DMS 273 (cell line): ENCODE data around the gene AXIN2.

Experiments used
- DNase-seq: peaks from one replicate; lab custom pipeline; 2025; ENCODE audit not compliant: unreplicated experiment; lab: John Stamatoyannopoulos, UW

AXIN2 gene, protein sequence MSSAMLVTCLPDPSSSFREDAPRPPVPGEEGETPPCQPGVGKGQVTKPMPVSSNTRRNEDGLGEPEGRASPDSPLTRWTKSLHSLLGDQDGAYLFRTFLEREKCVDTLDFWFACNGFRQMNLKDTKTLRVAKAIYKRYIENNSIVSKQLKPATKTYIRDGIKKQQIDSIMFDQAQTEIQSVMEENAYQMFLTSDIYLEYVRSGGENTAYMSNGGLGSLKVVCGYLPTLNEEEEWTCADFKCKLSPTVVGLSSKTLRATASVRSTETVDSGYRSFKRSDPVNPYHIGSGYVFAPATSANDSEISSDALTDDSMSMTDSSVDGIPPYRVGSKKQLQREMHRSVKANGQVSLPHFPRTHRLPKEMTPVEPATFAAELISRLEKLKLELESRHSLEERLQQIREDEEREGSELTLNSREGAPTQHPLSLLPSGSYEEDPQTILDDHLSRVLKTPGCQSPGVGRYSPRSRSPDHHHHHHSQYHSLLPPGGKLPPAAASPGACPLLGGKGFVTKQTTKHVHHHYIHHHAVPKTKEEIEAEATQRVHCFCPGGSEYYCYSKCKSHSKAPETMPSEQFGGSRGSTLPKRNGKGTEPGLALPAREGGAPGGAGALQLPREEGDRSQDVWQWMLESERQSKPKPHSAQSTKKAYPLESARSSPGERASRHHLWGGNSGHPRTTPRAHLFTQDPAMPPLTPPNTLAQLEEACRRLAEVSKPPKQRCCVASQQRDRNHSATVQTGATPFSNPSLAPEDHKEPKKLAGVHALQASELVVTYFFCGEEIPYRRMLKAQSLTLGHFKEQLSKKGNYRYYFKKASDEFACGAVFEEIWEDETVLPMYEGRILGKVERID

DNA sequence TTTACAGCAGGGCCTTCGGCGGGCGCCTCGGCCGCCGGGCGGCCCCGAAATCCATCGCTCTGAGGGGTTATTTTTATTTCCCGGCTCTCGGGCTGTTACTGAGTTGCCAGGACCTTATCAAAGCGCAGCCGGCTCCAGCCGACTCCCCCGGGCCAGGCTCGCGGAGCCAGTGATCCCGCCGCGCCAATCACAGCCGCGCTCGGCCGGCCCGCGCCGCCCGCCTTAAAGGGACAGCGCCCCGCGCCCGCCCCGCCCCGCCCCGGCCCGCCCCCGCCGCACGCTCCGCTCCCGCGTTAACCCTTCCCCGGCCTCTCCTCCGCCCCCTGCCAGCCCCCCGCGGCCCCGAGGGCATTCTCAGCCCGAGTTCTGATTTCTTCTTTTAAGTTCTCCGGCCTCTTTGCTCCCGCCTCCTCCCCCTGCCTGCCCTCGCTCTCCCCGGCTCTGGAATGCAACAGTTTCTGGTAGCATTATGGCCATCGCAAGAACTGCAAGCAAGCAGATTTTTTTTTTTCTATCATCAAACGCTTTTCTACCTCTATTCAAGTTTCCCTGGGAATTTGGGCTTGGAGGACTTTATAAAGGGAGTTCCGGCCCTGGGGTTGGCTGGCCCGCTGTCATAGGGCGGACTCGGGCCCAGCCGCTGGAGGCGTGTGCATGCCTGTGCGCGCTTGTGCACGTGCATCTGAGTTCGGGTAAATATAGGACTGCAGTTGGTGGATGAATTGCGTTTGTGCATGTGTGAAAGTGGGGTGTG lies at the start of gene AXIN2:
TSS of gene AXIN2 (minus strand) at position 197 of the 754 bp plus-strand sequence. CDS start 3,028 bp downstream, outside the sequence.
- DNase-seq = peak; percentile 97

DNA sequence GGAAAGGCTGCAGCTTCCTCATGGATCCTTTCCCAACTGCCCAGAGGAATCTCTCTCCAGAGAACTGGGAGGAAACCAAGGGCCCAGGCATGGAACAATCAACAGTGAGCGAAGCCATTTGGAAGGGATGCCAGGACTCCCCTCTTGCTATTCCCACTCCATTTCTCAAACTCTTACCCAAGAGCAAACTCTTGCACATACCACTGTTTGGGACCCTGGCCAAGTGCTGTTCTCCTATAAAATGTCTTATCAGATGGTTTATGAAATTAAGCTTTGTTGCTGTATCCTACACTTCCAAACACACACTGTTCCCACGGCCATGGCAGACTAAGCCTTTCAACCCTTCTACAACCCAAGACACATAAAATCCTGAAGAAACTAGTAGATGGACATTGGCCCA lies 48.3 kb upstream of the AXIN2 start:
- no peak for DNase-seq

DNA sequence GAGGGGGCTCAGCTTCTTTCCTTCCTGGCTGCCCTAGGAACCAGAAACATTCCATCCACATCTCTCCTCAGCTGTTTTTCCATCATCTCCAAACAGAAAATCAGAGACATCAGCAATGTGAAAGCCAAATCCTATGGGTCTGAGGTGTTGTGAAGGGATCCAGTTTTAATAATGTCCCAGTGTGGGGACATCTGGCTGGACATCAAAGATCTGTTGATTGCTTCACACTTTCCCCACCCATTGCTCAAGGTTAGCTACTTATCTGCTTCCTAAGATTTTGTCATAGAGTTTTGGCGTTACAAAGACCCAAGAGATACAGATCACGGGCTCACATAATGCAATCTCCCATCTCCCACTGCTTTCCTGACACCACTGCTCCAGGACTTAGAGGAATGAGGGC lies 47.8 kb upstream of the AXIN2 start:
- no peak for DNase-seq

DNA sequence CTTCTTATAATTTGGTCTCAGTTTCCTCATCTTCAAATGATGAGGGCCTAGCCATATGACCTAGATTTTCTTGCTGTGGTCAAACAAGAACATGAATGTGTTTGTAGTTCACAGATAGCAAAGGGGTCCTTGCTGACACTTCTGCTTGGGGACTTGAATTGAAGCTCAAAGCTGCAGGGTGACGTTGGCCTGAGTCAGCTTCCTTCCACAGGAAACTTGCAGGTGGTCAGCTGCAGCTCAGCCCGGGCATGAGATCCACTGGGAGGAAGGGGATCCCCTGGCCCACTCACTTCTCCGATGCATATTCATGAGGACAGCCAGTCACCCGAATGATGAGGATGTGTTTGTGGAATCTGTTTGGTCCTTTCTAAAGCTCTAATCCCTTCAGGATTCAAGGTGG lies 42.6 kb upstream of the AXIN2 start:
- no peak for DNase-seq

DNA sequence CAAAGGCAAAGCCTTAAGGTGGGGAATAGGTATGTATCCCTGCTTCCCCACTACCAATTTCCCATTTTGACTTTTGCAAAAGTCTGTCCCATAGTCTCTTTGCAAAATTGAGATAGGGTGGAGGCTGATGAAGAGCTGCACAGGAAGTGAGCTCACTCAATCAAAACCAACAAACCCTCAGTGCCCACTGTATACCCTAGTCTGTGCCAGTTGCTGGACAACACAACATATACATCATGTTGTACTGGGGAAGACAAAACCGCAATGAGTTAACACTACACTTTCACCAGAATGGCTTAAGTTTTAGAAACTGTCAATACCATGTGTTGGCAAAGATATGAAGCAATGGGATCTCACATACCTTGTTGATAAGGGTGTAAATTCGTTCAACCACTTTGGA lies 40.4 kb upstream of the AXIN2 start:
- no peak for DNase-seq

DNA sequence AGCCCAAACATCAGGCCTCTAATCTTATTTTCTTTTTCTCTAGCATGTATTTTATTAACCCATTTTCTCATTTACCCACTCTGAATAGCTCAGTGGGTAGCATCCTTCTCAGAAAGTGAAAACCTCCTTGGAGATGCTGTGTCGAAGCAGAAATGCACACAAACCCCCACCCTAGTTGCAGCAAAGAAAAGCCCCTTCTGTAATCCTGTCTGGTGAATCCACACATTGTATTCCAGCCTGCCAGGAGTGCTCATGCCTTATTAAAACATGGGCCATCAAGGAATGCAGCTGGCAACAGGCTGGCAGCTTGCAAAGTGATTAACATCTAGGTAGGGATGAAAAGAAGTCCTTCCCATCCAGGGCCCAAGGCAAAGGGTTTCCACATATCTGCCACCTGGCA lies 39.7 kb upstream of the AXIN2 start:
- DNase-seq = no peak

DNA sequence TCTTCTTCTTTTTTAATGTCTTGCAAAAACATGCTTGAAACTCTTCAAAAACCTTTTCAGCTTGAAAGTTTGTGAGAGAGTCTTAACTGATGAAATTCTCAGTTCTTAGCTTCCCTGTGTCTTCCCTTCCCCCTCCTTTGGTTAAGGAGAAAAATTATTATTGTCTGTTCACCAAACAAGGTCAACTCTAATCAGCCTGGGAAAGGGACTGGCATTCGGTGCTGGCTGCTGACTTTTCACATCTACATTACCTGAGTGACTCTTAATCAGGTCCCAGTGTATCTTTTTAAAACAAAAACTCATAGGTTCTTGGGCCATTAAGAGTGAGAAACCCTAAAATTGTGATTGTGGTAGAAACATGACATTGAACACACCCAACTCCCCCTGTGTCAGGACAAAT lies 39.1 kb upstream of the AXIN2 start:
- no peak for DNase-seq

DNA sequence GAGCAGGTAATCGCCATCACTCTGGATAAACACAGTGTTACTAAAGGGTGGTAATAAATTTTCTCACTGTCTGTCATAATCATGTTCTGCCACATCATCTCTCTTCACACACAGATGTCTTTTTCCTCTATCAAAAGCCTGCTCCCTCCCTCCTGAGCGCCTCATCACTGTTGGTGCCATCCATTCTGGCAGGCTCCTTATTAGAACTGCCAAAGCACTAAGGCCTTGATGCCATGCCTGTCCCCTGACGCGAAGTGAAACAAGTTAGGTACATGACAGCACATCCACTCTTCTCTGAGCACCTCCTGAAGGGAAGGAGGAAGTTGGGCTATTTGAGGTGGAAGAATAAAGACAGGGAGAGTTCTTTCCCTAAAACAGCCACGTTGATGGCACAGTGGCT lies 38.2 kb upstream of the AXIN2 start:
- no peak for DNase-seq

DNA sequence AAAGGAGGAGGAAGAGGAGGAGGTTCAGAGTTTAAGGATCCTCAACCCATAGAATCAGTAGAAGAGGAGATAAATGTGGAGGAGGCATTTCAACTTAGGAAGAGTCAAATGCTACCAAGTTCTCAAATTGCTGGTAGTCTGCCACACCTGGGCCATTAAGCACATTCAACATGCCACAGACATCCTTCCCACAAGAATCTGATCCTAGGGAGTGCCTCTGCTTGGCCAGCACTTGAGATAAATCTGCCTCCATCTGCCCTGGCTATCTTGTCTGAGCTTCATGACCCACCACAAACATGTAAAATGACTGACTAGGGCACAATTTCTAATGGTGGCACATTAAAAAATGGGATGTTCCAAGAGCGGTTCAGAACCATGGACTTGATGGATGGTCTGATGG lies 37.3 kb upstream of the AXIN2 start:
- no peak for DNase-seq

DNA sequence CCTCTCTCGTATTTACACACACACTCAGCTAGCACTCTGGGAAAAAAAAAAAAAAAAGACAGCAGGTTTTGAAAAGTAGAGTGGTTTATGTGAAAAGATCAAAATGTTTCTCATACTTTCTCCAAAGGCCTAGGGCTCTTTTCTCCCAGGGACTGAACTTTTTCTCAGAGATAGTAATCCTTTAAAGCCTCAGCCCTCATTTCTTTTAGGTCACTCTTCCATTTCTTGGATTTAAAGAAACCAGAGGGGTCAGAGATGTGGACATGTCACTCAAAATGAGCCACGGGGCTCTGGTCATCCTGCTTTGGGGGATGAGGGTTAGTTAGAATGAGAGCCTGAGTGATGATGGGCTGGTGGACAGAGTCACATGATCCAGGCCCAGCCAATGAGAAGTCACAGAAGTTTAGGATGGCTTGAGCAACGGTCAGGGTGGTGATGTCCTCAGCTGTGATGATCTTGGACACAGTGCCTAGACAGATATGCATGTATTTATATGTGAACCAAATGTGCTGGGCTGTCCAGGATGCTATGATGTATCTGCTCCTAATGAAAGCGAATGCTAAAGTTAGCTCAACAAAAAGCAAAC lies 33.7 kb upstream of the AXIN2 start:
- DNase-seq = no peak

DNA sequence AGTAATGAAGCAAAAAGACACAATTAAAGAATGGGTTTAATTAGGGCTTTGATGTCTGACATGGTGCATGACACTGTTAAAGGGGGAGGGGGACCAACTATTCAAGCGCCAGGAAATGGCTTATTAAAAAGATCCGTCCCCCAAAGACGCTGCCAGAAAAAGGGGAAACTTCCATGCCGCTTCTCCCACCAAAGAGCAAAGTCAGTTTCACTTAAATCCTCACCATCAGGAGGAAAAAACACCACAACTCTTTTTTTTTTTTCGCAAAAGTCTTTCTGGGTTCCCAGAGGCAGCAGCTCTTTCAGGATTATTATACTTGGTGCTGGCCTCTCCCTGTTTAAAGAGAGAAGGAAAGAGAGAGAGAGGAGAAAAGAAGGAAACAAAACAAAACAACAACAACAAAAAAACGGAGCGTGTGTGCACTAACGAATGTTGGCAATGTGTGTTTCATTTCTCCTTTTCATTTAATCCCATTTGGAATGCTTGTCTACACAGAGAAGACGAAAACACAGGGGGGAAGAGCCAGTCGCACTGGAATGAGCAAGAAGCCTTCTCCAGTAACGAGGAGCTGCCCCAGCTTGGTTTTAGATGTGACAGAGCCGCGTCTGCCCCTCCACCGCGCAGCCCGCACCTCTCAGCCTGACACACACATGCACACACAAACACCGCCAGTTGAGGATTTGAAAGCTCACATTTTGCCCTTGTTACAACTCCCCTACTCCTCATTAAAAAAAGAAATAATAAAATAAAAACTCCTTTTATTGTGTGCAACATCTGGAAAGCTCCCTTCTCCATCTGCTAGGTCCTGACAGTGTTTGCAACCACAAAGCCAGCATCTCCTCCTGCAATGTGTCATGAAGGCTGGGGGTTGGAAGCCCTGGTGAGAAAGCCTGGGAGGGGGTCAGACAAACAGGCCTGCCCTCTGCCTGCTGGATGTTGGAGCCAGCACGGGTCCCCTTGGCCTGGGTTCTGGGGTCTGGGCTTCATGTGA lies 32.7 kb upstream of the AXIN2 start:
- peak; percentile 61 for DNase-seq

DNA sequence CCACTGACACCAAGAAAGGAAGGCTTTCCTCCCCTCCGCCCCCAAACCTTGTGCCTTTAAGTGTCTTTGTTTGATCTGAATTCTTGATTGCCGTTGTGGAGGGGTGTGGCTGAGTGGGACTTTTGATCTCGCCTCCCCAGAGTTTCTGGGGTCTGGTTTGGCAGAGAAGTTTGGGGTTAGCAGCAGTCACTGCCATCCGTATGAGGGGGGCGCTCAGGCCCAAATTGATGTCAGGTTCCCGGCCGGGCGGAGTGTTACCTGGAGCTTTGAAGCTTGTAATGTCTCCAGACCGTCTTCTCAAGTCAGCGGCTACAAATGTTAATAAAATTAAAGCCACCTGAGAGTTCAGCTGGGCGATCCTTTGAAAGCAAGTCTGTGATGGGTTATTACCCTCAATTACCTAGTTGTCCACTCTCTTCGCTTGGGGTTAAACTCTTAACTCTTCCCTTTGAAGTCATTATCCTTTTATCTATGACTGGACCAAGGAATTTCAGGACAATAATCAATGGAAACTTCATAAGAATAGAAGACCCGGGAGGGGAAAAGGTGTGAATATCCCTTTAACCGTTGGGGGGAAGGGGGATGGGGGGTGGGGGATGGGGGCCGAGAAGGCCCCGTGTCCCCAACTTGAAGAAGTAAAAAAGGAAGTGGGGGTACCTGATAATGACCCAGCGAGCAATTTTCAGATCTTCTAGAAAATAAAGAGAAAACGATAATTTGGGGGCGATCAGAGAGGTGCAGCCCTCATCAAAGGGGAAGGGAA lies 31.8 kb upstream of the AXIN2 start:
- DNase-seq = no peak

DNA sequence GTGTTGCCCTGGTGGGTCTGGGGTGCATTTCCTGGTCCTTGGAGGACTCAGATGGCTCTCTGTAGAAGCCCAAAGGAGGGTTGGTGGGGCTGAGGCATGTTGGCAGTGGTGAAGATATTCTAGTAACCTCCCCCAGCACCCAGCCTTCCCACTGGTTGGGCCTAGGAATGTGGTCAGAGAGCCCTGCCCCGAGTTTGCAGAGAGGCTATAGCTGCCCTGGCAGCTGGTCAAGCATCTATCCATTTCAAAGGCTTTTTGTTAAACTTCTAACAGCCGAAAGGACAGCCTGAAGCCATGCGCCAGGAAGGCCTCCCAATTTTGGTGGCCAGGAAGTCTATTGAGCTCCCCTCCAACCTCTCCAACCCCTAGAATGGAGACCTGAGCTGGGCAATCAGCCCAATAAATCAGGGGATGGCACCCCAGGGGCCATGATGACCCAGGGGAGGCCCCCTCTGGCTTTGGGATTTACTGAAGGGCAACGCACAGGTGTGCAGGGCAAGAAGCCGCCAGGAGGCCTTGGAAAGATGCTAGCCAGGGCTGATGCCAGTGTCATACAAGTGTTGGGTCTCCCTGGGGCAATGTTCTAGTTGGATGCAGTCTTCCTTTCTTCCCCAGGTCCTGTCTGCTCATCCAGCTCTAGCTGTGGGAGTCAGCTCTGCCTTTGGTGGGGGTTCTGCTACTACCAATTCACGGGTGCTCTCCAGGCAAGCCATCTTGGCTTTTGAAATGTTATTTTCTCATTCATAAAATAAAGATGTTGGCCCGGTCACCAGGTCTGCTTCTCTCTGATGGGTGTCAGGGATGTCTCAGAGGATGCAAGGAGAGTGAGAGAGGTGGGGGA lies 30.9 kb upstream of the AXIN2 start:
- no peak for DNase-seq

DNA sequence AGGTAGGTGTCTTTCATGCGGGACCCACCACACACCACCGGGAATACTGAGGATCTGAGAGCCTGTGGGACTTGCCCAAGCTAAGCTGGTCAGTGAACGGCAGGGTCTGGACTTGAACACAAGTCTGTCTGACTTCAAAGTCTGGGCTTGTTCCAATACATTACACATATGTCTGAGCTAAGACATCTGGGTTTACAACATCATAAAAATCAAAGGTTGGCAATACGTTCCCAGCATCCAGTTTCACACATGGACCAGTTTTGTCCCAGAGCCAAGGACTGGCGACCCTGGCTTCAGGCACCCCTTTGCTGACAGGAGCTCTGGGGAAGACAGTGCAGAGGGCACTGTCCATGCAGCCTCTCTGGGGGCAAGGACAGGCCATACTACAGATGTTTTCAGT lies 27.9 kb upstream of the AXIN2 start:
- peak; percentile 19 for DNase-seq

DNA sequence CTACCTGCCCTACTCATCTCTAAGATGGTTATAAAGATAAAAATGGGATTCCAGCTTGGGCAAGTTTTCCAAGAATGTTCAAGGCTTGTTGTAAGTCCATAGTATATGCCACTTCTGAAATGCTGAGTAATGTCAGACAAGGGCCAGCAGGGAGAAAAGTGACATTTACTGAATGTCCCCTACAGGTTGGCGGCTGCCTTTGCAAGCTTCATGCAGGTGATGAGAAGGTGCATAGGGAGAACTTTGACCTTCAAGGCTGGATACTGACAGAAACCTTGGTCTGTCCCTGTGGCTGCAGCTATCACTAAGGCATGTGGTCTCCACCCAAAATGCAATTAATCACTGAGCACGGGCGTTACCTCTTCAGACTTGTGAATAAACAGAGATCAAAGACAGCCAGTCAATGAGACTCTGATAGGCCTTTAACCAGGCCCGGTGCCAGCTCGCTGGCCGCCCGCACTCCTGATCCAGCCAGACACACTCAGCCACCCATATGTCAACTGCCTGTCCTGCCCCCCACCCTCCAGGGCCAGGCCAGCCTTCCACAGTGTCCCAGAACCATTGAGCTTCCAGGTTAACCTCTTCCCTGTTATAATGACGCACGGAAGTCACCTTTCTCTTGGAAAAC lies 26.8 kb upstream of the AXIN2 start:
- peak; percentile 57 for DNase-seq

DNA sequence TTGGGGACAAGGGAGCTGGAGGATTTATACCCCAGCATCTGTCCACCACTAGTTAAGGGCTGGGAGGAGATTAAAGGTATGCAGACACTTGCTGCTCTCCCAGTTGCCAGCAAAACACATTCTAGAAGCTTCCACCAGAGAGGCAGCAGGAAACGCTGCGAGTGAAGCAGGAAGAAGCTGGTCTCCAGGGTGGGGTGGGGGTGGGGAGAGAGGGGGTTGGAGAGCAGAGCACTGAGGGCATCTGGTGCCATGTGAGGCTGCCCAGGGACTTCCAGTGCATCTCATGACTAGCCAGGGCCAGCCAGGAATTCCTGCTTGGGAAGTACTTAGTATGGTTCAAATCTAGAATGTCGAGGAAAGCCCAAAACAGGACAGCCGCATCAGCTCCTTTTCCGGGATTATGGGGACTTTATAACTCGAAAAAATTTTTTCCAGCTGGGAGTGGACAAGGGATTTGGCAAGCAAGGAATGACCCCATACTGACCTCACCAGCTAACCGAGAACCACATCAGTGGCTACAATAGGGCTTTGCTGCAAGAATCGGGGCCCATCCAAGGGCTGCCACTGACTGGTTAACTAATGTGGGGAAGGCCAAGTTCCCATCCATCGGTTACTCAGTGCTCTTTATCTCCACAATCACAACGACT lies 26.2 kb upstream of the AXIN2 start:
- DNase-seq = no peak

DNA sequence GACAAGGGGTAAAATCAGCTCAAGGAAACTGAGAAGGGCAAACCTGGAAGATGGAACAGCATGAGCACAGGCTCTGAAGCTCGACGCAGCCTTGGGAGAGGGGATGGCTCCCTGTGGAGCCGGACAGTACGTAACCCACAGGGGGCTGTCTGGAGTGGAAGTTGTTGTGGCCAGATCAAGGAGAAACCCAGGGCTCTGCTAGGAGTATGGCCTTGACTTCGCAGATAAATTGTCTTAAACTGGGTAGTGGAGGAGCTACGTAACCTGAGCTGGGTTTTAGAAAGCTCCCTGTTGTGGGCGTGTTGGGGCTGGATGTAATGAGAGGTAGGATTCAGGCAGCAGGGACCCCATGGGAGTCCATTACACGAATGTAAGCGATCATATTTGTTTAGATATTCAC lies 25.5 kb upstream of the AXIN2 start:
- DNase-seq = peak; percentile 36
